Activated CD4-positive, alpha-beta T cell treated with anti-CD3 and anti-CD28 coated beads, Interleukin-2, amount 50 U/mL, for 16 hours (primary cell): ENCODE results near the gene PRRG3.

Experiments used
- DNase-seq: peaks from one replicate; pipeline ENCODE4 v3.0.0-alpha.2; 2020

Gene PRRG3

DNA sequence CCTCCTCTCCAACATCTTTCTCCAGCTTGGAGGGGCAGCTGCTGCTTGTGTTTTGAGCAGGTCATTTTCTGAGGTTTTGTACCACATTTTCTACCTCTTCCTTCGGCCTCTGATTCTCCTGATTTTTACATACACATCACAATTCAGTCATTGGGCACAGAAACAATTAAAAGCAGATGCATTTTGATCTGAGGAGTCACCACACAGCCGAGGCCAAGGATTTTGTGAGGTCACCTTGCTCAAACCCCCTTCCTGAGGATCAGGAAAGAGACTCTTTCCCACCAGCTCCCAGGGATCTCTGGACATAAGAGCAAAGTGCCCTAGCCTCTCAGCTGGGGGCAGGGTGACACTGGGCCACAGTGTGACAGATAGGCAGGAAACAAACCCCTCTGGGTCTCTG is 15.2 kb downstream of the PRRG3 start:
- DNase-seq, result no peak

DNA sequence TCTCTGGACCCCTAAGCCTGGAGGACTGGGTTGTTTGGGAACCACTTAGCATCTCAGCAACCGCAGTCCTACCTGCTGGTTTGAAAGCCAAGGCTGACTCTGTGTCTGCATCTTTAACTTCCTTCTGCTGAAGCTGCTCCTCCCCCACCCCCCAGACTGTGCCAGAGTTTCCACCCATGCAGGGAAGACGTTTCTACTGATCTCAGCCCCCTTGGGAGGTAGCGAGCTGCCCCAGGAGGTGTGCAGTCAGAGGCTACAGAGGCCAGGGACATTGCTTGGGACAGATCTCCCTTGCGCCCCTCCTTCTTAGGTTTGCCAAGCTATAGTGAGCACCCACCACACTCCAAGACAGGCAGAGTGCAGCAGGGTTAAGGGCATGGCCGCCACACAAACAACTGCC is 15.9 kb downstream of the PRRG3 start:
- no peak for DNase-seq

DNA sequence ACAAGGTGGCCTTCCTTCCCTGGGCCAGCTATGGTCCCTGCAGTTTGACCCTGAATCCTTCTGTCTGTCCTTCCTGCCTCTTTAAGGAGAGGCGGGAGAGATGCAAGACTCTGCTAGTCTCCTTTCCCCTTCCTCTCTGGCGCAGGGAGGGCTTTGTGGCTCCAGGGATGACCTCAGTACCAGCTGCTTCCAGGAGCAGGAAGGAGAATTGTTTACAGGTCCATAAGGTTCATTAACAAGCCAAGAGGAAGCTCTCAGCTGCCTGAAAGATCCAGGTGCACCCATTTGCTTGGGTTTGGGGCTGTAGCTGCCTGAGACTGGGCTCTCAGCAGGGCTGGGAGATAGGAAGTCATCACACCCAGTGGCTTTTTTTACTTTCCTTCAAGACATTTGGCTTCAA is 16.5 kb downstream of the PRRG3 start:
- no peak for DNase-seq

DNA sequence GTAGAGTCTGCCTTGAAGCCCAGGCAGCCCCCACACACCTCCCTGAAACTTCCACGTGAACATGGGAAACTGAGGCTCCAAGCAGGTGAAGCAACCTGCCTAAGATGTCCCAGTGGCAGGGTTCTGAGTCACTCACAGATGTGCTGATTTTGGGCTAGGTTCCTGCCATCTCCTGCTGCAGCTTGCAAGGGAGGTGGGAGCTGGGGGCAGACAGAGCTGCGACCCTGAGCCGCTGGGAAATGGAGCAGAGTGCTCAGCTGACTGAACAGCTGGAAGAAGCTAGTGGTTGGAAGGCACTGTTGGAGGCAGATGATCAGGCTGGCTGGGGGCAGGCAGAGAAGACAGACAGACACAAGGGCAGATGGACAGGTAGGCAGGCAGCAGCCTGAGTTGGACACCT is 17.0 kb downstream of the PRRG3 start:
- DNase-seq, result no peak

DNA sequence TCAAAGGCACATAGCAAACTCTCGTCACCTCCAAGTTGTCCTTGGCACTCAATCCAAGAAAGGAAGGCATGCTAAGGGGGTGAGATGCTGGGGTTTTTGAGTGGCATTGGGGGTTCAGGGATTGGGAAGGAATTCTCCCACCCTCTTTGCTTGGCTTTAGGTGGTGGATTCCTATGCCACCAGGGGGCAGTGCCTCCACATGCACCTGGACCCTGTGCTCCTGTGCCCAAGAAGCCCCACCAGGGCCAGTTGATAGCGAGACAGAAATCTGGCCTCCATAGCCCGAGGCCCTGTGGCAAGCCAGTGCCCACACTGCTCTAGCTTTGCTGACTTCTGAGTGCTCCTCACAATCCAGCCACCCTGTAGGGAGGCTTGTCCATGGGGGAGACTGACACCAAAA is 18.6 kb downstream of the PRRG3 start:
- peak; percentile 3 for DNase-seq

DNA sequence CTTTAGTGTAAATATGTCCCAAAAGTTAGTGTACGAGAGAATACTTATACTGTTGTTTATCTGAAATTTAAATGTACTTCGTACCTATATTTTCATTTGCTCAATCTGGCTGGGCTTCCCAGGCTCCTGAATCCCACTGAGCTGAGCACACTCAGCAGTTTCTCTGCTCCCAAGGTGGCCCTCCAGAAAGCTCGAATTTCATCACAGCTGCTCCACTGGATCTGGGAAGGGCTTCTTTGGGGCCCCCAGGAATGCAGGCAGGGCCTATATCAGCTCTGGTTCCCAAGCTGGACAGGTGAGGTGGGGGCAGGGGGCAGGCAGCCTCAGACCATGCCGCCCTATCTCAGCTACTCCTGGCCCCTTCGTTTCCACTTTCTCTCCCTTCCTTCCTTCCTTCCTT is 19.1 kb downstream of the PRRG3 start:
- DNase-seq, result no peak

DNA sequence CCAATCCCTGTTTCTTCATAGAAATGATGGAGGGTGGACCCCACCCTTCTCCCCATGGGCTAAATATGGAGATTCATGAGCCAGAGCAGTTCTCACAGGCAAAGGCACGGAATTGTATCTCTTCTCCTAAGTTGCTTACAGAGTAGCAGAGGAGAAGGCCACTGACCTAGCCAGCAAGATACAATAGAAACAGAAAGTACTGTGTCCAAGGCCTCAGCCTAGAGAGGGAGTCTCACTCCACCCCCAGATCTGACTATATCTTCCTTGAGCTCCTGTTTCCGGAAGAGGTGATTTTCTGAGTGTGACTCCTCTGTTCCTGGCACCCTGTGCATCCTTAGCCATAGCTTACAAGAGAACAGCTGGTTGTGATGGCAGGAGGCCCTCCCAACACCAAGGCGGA is 20.5 kb downstream of the PRRG3 start, which contains the start of gene FATE1:
TSS of gene FATE1 (plus strand) at position 284 of the 400 bp plus-strand sequence. CDS start at position 369, 85 bp downstream.
- DNase-seq, result no peak

DNA sequence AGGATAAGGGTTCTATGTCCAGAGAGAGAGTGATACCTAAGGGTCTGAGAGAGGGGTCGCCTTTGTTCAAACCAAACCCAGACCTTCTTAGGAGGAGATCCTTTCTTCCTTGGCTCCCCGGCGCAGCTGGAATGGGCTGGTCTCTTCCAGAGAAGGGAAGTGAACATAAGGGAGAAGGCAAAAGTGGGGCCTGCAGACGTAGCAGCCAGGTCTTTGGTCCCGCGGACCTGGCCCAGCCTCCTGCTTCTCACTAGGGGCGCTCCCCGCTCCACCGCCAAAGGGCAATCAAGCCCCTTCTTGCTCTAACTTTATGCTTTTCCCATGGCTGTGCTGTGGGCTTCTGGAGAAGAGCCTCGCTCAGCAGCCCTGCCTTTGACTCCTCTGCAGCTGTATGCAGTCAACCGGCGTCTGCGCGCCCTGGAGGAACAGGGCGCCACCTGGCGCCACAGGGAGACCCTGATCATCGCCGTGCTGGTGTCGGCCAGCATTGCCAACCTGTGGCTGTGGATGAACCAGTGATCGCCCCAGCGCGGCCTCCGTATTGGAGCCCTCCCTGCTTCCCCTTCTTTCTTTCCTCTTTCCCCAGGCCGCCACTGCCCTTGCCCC is 27.1 kb downstream of the PRRG3 start:
- DNase-seq, result peak; percentile 13

DNA sequence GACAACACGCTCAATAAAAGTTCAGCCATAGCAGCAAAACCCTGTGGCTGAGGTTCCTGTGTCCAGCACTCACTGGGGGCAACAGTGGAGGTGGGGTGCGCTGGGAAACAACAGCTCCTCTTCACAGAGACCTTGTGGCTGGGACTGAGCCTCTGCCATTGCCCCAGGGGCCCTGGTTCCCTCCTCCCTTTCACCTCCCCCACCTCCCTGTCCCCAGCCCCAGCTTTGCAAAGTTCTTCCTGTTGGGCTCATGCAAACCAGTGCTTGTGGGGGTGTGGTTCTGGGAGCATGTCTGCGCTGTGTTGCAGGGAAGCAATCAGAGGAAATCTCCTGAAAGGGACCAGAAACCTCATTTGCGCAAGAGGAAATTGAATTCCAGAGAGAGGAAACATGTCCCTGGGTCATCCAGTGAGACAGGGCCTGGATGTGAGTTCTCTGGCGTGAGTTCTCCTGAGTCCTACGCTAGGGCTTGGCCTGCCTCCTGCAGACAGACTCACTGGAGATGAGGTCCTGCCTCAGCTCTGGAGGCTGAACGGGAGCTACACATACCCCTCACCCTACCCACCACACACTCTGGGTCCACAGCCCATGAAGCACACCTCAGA is 28.0 kb downstream of the PRRG3 start:
- no peak for DNase-seq

DNA sequence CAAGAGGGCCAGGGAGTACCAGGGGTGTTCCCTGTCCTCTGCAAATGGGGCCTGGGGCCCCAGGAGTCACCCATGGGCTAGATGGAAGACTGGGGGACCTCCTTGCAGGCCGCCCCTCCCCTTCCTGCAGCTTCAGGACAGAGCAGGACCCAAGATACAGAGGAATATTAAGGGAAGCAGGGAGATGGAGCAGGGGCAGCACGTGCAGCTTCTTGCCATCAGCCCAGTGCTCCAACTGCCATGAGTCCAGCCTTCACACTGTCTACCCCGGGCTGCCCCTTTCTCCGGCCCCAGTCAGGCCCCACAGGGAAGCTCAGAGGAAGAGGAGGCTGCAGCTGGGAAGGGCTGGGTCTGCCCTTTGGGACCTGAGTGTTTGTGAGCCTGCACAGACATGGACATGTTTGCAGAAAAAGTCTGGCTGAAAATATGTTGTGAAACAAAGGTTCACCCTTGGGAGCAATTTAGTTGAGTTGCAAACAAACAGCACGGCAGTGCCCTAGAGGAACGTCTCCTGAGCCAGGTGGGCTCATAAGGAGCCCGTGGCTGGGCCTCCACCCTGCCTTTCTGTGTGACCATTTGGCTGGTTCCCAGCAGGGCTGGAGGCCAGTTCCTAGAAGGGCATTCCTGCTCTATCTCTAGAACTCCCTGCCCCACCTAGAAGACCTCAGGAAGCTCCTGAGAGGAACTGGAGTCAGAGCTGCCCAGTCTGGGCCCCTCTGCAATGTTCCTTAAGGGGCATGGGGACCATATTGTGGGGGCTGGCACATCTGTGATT is 29.5 kb downstream of the PRRG3 start:
- no peak for DNase-seq

DNA sequence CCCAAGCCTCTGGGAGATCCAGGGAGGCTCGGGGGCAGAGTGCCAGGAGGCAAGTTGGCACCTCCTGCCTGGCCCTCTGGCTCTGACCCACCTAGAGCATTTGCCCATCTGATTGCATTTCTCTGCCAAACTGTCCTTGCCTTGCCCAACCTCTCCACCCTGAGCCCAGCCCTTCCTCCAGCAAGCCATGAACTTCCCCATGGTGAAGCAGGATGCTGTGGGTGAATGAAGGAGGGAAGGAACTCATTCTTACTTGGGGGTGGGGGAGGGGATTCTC is 30.0 kb downstream of the PRRG3 start:
- no peak for DNase-seq

DNA sequence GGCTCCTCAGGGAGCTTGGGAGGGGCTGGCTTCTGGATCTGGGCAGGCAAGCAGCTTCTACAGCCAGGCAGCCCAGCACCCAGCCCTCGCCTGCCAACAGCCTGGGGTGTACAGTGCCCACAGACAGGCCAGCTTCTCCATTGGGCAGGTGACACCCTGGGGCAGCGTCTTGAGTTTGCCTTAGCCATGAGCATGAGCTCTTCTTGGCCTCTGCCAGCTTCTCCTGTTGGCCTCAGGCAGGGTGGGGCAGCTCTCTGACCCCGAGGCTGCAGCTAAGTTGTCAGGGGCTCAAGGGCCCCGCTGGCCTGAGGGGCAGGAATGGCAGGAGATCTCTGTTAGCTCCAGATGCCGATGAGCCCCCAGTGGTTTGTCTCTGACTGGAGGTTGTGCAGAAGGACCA is 31.5 kb downstream of the PRRG3 start:
- DNase-seq, result no peak

DNA sequence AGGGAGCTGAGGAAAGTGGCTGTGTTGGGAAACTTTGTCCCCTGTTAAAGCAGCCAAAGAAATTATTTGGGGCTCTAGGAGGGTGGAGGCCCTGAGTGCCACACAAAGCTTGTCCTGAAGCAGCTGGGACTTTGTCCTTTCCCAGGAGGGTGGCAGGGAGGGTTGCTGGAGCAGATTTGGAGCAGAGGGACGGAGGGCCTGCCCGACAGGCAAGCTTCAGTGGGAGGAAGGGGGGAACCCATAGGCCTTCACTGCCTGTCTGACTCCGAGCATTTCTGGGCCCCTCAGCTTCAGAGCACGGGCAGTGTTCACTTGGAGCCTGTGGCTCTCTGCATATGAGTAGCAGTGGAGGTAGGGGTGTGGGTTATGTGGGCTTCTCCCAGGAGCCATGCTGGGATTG is 32.1 kb downstream of the PRRG3 start:
- no peak for DNase-seq

DNA sequence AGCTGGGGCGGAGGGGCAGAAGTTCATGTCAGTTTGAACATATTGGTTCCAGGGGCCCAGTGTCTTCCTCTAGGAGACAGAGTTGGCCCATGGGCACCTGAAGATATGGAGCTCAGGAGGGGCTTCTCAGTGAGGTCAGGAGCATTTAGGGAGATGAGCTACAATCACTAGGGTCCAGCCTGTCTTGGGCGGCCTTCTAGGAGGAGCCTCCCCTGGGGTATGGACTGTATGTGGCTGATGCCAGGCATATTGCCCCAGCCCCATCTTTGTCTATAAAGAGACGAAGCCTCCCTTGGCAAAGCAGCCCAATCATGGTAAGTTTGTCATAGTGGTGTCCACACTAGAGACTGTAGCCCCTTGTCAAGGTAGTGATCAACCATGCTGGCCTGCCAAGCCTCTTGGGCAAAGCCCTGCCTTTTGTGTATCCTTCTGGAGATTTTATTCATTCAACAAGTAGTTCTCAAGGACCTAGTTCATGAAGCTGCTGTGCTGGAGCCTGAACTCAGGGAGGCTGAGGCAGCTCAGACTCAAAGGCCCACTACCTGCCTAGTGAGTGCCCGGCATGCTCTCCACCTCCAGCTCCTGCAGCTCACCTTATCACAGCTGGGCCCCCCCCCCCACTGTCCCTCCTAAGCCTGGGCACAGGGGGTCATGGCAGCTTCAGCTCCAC is 33.9 kb downstream of the PRRG3 start:
- no peak for DNase-seq

DNA sequence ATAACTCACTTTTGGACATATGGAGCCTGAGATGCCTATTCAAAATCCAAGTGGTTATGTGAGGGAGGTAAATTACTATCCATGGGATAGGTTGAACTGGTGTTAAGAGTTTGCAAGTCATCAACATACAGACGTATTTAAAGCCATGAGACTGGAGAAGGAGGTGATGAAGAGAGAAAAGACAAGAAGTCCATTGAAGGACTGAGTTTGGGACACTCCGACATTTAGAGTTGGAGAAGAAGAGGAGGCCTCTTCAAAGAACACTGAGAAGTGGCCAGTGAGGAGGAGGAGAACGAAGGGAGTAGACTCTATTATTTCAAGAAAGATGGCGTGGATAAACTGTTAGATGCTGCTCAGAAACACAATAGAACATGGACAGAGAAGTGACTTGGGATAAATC is 39.2 kb downstream of the PRRG3 start, which contains the start of gene CNGA2:
TSS of gene CNGA2 (plus strand) at position 301 of the 400 bp plus-strand sequence. CDS start 3,738 bp downstream, outside the sequence.
- DNase-seq, result no peak

DNA sequence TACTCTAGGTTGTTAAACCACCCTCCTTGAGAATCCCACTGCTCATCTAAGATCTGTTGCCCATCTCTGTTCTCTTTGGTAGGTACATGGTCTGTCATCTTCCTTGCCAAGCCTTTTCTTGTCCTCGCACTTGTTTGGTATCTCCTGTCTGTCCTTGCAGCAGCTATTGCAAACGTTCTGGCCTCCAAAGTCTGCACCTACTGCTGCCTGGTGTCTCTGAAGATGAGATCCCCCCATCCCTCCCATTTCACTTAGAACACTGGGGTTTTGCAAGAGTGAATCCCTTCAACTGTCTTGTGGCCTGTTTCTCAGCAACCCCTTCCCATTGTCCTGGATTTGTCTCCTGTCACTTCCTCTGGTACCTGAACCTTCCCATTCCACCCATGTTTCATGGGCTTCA is 40.0 kb downstream of the PRRG3 start:
- DNase-seq, result no peak

DNA sequence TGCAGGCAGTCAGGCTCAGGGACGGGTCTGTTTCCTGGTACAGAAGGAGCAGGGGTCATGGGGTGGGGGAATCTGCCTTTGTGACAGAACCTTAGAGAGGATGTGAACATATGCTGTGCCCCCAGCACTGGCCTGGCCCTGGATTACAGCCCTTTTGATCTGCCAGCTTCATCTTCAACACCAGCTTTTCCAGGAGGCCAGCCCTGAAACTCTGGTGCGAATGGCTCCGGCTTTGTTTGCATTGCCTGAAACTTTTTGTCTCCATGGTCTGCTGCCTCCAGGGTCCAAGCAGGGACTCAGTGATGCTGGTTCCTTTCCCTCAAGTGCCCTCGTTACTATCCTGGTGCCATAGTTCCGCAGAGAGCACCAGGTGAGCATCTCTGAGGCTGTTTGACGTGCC is 41.4 kb downstream of the PRRG3 start:
- no peak for DNase-seq

DNA sequence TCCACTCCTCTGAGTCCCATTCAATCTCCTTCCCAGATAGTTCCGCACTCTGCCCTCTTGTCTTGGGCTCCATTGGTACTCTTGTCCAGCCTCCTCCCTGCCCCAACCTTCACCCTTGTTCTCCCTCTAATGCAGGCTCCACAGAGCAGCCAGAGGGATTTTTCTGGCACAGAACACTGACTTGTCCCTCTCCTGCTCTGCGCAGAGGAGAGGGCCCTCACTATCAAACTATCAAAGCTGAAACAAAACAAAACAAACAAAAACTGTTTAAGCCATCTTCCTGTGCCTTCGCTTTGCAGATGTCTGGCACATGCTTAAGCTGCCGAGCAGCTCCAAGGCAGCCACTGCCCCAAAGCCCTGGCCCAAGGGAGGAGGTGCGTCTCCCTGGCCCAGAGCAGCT is 42.2 kb downstream of the PRRG3 start:
- DNase-seq, result no peak

DNA sequence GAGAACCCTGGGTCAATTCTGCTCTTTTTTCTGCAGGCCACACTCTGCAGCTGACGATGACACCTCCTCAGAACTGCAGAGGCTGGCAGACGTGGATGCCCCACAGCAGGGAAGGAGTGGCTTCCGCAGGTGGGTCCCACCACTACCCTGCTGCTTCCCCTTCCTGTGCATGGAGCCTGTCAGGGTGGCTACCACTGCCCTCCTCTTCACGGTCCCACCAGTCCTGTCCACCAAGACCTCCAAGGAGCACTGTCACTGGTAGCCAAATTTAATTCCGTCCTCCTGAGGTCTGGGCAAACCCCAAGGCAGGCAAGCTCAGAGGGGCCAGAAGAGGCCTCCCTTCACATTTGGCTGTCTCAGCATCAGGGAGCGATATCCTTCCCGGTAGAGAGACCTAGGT is 43.5 kb downstream of the PRRG3 start:
- no peak for DNase-seq

DNA sequence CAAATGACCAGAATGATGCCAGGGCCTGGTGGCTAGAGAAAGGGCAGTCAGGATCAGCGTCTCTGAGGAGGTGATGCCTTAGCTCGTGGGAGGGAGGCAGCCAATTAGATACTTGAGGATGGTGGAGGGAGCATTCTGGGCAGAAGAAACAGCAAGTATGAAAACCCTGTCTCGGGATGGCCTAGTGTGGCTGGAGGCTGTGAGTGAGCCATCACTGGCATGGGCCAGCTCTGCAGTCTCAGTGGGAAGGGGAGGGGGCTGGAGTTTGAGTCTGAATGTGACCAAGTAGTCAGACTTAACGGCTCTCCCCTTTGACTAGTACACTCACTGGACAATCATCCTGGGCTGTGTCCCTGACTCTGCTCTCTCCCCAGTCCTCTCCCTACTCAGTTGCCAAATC is 46.3 kb downstream of the PRRG3 start:
- DNase-seq, result no peak

DNA sequence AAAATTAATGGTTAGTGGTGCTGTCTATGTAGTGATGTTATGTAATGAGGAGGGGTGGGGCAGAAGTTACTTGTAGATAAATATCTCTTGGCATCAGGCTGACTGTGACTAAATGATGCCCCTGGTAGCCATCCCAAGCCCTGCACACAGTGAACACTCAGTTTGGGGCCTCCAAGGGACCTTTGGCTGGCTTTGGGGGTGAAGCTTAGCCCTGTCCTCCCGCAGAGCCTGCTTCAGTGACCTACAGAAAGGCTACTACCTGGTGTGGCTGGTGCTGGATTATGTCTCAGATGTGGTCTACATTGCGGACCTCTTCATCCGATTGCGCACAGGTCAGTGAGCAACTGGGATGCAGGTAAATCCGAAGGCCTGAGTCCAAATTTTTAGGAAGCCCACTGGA is 47.1 kb downstream of the PRRG3 start:
- DNase-seq, result no peak

DNA sequence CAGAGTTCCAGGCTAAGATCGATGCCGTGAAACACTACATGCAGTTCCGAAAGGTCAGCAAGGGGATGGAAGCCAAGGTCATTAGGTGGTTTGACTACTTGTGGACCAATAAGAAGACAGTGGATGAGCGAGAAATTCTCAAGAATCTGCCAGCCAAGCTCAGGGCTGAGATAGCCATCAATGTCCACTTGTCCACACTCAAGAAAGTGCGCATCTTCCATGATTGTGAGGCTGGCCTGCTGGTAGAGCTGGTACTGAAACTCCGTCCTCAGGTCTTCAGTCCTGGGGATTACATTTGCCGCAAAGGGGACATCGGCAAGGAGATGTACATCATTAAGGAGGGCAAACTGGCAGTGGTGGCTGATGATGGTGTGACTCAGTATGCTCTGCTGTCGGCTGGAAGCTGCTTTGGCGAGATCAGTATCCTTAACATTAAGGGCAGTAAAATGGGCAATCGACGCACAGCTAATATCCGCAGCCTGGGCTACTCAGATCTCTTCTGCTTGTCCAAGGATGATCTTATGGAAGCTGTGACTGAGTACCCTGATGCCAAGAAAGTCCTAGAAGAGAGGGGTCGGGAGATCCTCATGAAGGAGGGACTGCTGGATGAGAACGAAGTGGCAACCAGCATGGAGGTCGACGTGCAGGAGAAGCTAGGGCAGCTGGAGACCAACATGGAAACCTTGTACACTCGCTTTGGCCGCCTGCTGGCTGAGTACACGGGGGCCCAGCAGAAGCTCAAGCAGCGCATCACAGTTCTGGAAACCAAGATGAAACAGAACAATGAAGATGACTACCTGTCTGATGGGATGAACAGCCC is 48.6 kb downstream of the PRRG3 start:
- no peak for DNase-seq

DNA sequence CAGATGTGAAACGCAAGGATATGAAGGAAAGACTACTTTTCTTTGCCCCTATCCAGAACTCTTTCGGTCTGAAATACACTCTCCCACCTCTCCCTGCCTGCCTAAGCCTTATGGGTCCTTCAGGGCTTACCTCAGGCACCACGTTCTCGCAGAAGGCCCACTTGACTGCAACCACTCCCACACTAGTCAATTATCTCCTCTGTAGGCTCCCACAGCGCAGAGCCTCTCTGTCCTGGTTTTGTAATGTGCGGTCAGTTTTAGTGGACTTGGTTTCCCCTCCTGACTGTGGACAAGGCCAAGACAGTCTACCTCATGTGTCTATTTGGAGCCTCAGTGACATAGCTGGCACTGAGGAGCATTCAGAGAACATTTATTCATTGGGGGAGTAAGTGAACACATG is 50.4 kb downstream of the PRRG3 start:
- no peak for DNase-seq
